ENCODE measurements around the gene NOTCH3. TPM values are rescaled to one million over a fixed set of nuclear protein-coding genes. Genes with fewer than 3 reads are reported as not detected.

NOTCH3 gene
- total RNA-seq, 2 experiments from 2014 or later, result not detected

GRCh38 chr19:15198951-15199660, 1.7 kb downstream of the NOTCH3 start:
- DNase-seq, result no peak
- no peaks in the 10 kb centered on the region for H3K9me3 Mint-ChIP-seq
- H3K27ac Mint-ChIP-seq, result no peak overlapping the region
- peak overlapping the region; percentile 4 for H3K4me3 Mint-ChIP-seq
- CTCF ChIA-PET, result interaction anchor here (0.8 kb wide), 1 partner anchor 51 kb away, joined by 4 read pairs; no protein-coding TSS in a partner anchor
- intact Hi-C loops (cut with micrococcal nuclease), result no loop called here
- peaks cover 47% of the 10 kb centered on the region for H3K27me3 Mint-ChIP-seq (ENCODE audit: low read depth)
- no peaks in the 10 kb centered on the region for H3K36me3 Mint-ChIP-seq (ENCODE audit: low read depth)
- H3K4me1 Mint-ChIP-seq (ENCODE audit: low read depth), result peaks cover 16% of the 10 kb centered on the region

DNA sequence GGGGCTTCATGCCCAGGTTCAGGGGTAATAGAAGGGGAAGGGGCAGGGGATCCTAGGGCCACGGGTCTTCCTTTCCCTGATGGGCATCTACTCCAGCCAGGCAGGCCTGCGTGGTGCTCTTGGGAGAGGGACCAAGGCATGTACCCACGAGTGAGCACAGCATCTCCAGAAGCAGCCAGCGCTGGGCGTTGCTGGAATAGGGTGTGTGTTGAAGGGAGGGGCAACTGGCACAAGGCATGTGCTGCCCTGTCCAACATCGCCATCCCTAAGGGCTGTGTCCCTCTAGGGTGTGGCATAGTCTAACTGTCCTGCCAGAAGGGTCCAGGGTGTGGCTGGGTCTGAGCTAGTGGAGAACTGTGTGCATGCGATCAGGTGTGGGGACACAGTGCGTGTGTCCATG, 2.9 kb downstream of the NOTCH3 start:
- H3K4me3 Mint-ChIP-seq, result no peak overlapping the region
- H3K27me3 Mint-ChIP-seq (ENCODE audit: low read depth), result peaks cover 49% of the 10 kb centered on the region
- no peaks in the 10 kb centered on the region for H3K36me3 Mint-ChIP-seq (ENCODE audit: low read depth)
- H3K4me1 Mint-ChIP-seq (ENCODE audit: low read depth), result peaks cover 16% of the 10 kb centered on the region
- H3K27ac Mint-ChIP-seq, result no peak overlapping the region
- no peaks in the 10 kb centered on the region for H3K9me3 Mint-ChIP-seq
- CTCF ChIA-PET, result no interaction called here
- intact Hi-C loops (cut with micrococcal nuclease), result no loop called here
- no peak for DNase-seq

GRCh38 chr19:15197275-15197941, 3.4 kb downstream of the NOTCH3 start:
- Mint-ChIP-seq H3K27me3 (ENCODE audit: low read depth) (peaks cover 48% of the 10 kb centered on the region), H3K27ac (no peak overlapping the region), H3K36me3 (ENCODE audit: low read depth) (no peaks in the 10 kb centered on the region), H3K9me3 (no peaks in the 10 kb centered on the region), H3K4me3 (no peak overlapping the region), H3K4me1 (ENCODE audit: low read depth) (peaks cover 16% of the 10 kb centered on the region)
- CTCF ChIA-PET, result no interaction called here
- intact Hi-C loops (cut with micrococcal nuclease), result no loop called here
- DNase-seq, result no peak

- Mint-ChIP-seq H3K27ac (no peak overlapping the region), H3K27me3 (ENCODE audit: low read depth) (peaks cover 53% of the 10 kb centered on the region), H3K4me3 (no peak overlapping the region), H3K4me1 (ENCODE audit: low read depth) (peaks cover 16% of the 10 kb centered on the region), H3K36me3 (ENCODE audit: low read depth) (no peaks in the 10 kb centered on the region), H3K9me3 (no peaks in the 10 kb centered on the region)
- CTCF ChIA-PET, result no interaction called here
- no peak for DNase-seq
- intact Hi-C loops (cut with micrococcal nuclease), result no loop called here
Measured at GRCh38 chr19:15196360-15197005, 4.3 kb downstream of the NOTCH3 start.

- Mint-ChIP-seq H3K27me3 (ENCODE audit: low read depth) (peaks cover 49% of the 10 kb centered on the region), H3K27ac (no peak overlapping the region), H3K9me3 (no peaks in the 10 kb centered on the region), H3K36me3 (ENCODE audit: low read depth) (no peaks in the 10 kb centered on the region), H3K4me1 (ENCODE audit: low read depth) (peaks cover 11% of the 10 kb centered on the region), H3K4me3 (no peak overlapping the region)
- peak; percentile 37 for DNase-seq
- CTCF ChIA-PET, result no interaction called here
- intact Hi-C loops (cut with micrococcal nuclease), result no loop called here
Measured at GRCh38 chr19:15195371-15196334, 5.1 kb downstream of the NOTCH3 start.

DNA sequence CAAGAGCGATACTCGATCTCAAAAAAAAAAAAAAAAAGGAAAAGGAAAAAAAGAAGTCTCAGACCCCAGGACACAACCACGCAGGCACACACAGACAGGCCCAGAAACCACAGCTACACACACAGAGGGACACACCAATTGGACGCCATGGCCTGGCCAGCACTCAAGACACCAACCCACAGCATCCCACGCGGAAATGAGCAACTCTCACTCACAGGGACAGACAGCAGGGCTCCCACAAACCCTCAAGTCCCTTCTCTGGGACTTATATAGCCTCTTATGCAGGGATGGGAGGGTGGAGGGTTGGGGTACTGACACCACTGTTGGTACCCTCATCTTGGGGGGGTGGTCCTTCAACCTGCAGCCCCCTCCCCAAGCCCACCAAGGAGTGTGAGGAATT, 5.9 kb downstream of the NOTCH3 start:
- Mint-ChIP-seq H3K27ac (no peak overlapping the region), H3K36me3 (ENCODE audit: low read depth) (no peaks in the 10 kb centered on the region), H3K27me3 (ENCODE audit: low read depth) (peaks cover 49% of the 10 kb centered on the region), H3K9me3 (no peaks in the 10 kb centered on the region), H3K4me3 (no peak overlapping the region), H3K4me1 (ENCODE audit: low read depth) (peaks cover 11% of the 10 kb centered on the region)
- CTCF ChIA-PET, result no interaction called here
- intact Hi-C loops (cut with micrococcal nuclease), result no loop called here
- DNase-seq, result no peak

DNA sequence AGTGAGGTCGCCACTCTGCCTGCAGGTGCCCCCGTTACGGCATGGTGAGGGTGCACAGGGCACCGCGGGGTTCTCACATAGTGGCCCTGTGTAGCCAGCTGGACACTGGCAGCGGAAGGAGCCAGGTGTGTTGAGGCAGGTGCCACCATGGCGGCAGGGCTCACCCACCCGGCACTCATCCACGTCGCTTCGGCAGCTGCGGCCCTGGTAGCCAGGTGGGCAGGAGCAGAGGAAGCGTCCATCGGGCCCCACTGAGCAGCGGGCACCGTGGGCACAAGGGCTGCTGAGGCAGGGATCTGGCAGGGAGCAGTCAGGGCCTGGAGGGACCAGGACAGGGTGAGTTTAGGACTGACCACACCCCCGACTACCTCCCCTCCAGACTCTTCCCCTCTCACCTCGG, 8.8 kb downstream of the NOTCH3 start:
- Mint-ChIP-seq H3K9me3 (no peaks in the 10 kb centered on the region), H3K27ac (no peak overlapping the region), H3K4me1 (ENCODE audit: low read depth) (peaks cover 6% of the 10 kb centered on the region), H3K4me3 (no peak overlapping the region), H3K27me3 (ENCODE audit: low read depth) (peaks cover 31% of the 10 kb centered on the region), H3K36me3 (ENCODE audit: low read depth) (no peaks in the 10 kb centered on the region)
- intact Hi-C loops (cut with micrococcal nuclease), result no loop called here
- CTCF ChIA-PET, result no interaction called here
- DNase-seq, result no peak

GRCh38 chr19:15191514-15191913, 9.3 kb downstream of the NOTCH3 start:
- H3K9me3 Mint-ChIP-seq, result no peaks in the 10 kb centered on the region
- H3K27ac Mint-ChIP-seq, result no peak overlapping the region
- peaks cover 6% of the 10 kb centered on the region for H3K4me1 Mint-ChIP-seq (ENCODE audit: low read depth)

DNA sequence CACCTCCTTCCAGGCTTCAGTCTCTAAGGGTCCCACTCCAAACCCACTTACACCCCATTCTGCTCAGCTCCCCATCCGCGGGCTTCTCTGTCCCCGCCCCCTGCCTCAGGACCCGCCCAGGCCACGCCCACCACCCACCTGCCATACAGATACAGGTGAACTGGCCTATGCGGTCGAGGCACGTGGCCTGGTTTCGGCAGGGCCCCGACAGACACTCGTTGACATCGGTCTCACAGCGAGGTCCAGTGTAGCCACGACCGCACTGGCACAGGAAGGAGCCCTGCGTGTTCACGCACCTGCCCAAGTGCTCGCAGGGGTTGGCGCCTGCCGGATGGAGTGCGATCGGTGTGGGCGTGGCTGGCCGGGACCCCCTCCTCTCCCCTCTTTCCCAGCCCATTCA, 11.9 kb downstream of the NOTCH3 start:
- no peak overlapping the region for H3K4me3 Mint-ChIP-seq
- no peaks in the 10 kb centered on the region for H3K4me1 Mint-ChIP-seq (ENCODE audit: low read depth)
- no peak for DNase-seq
- peaks cover 11% of the 10 kb centered on the region for H3K27me3 Mint-ChIP-seq (ENCODE audit: low read depth)
- no peak overlapping the region for H3K27ac Mint-ChIP-seq
- intact Hi-C loops (cut with micrococcal nuclease), result loop anchor here (1.0 kb wide), 1 partner anchor 10 kb away; no protein-coding TSS in a partner anchor
- no peaks in the 10 kb centered on the region for H3K9me3 Mint-ChIP-seq
- CTCF ChIA-PET, result interaction anchor here (0.6 kb wide), 1 partner anchor 137 kb away, joined by 4 read pairs; no protein-coding TSS in a partner anchor
- no peaks in the 10 kb centered on the region for H3K36me3 Mint-ChIP-seq (ENCODE audit: low read depth)

More at GRCh38 chr19:15191514-15191913, 9.3 kb downstream of the NOTCH3 start:
- no peak overlapping the region for H3K4me3 Mint-ChIP-seq
- DNase-seq, result no peak
- H3K36me3 Mint-ChIP-seq (ENCODE audit: low read depth), result no peaks in the 10 kb centered on the region
- peaks cover 27% of the 10 kb centered on the region for H3K27me3 Mint-ChIP-seq (ENCODE audit: low read depth)
- intact Hi-C loops (cut with micrococcal nuclease), result no loop called here
- CTCF ChIA-PET, result interaction anchor here (0.5 kb wide), 1 partner anchor 329 kb away, joined by 3 read pairs; no protein-coding TSS in a partner anchor

GRCh38 chr19:15187026-15188007, 13.5 kb downstream of the NOTCH3 start:
- DNase-seq, result no peak
- CTCF ChIA-PET, result interaction anchor here (0.6 kb wide), 1 partner anchor 584 kb away, joined by 3 read pairs; no protein-coding TSS in a partner anchor
- no peaks in the 10 kb centered on the region for H3K9me3 Mint-ChIP-seq
- intact Hi-C loops (cut with micrococcal nuclease), result no loop called here
- peaks cover 7% of the 10 kb centered on the region for H3K27me3 Mint-ChIP-seq (ENCODE audit: low read depth)
- no peak overlapping the region for H3K4me3 Mint-ChIP-seq
- H3K27ac Mint-ChIP-seq, result no peak overlapping the region
- no peaks in the 10 kb centered on the region for H3K4me1 Mint-ChIP-seq (ENCODE audit: low read depth)
- H3K36me3 Mint-ChIP-seq (ENCODE audit: low read depth), result no peaks in the 10 kb centered on the region

GRCh38 chr19:15185188-15185587, 15.6 kb downstream of the NOTCH3 start:
- Mint-ChIP-seq H3K27ac (no peak overlapping the region), H3K36me3 (ENCODE audit: low read depth) (no peaks in the 10 kb centered on the region), H3K4me1 (ENCODE audit: low read depth) (no peaks in the 10 kb centered on the region), H3K4me3 (no peak overlapping the region), H3K27me3 (ENCODE audit: low read depth) (no peaks in the 10 kb centered on the region), H3K9me3 (no peaks in the 10 kb centered on the region)
- intact Hi-C loops (cut with micrococcal nuclease), result no loop called here
- CTCF ChIA-PET, result no interaction called here
- no peak for DNase-seq

Data from activated naive CD4-positive, alpha-beta T cell treated with anti-CD3 and anti-CD28 coated beads for 36 hours (primary cell).